Mesendoderm (in vitro differentiated cells): Measurements from ENCODE around the gene CYB561A3.

Experiments
- DNase-seq: peaks from one replicate; pipeline ENCODE4 v3.0.0; 2013
- H2AK5ac ChIP-seq: 2 replicates; pipeline ENCODE4 v1.6.1; 2013; ENCODE audit warnings: low read length, inconsistent platforms
- H2BK120ac ChIP-seq: 2 replicates; pipeline ENCODE4 v1.6.1; 2013; ENCODE audit warnings: low read depth, mild to moderate bottlenecking, low read length, moderate library complexity, mixed read lengths
- H2BK15ac ChIP-seq: replicated peaks from 2 replicates; pipeline ENCODE4 v1.6.1; 2013; ENCODE audit warnings: low read depth, mild to moderate bottlenecking, moderate library complexity
- H2BK5ac ChIP-seq: 2 replicates; pipeline ENCODE4 v1.6.1; 2013; ENCODE audit warnings: low read length, inconsistent platforms
- H3K18ac ChIP-seq: 2 replicates; pipeline ENCODE4 v1.6.1; 2013; ENCODE audit warnings: mild to moderate bottlenecking, low read length, mixed read lengths
- H3K23ac ChIP-seq: one replicate; pipeline ENCODE4 v1.6.1; 2013; ENCODE audit warnings: low read length
- H3K27ac ChIP-seq: 2 replicates; pipeline ENCODE4 v1.5.1; 2013; ENCODE audit warnings: low read depth, mild to moderate bottlenecking, inconsistent platforms, low read length, moderate library complexity
- H3K27me3 ChIP-seq: 2 replicates; pipeline ENCODE4 v1.6.1; 2013; ENCODE audit warnings: low read length, control low read depth, mild to moderate bottlenecking, inconsistent platforms; ENCODE audit not compliant: insufficient read depth, poor library complexity
- H3K36me3 ChIP-seq: 2 replicates; pipeline ENCODE4 v1.6.1; 2013; ENCODE audit warnings: low read length, inconsistent platforms; ENCODE audit not compliant: control insufficient read depth, insufficient read depth
- H3K4ac ChIP-seq: one replicate; pipeline ENCODE4 v1.6.1; 2013; ENCODE audit warnings: low read depth, mild to moderate bottlenecking, low read length, moderate library complexity
- H3K4me1 ChIP-seq: 2 replicates; pipeline ENCODE4 v1.6.1; 2013; ENCODE audit warnings: low read depth, low read length, inconsistent platforms; ENCODE audit not compliant: control insufficient read depth
- H3K4me2 ChIP-seq: 2 replicates; pipeline ENCODE4 v1.6.1; 2013; ENCODE audit warnings: low read length
- H3K4me3 ChIP-seq: 2 replicates; pipeline ENCODE4 v1.5.1; 2013; ENCODE audit warnings: mild to moderate bottlenecking, low read length
- H3K56ac ChIP-seq: one replicate; pipeline ENCODE4 v1.6.1; 2013; ENCODE audit warnings: low read length
- H3K79me1 ChIP-seq: 2 replicates; pipeline ENCODE4 v1.6.1; 2013; ENCODE audit warnings: low read length, inconsistent platforms
- H3K79me2 ChIP-seq: 2 replicates; pipeline ENCODE4 v1.6.1; 2013; ENCODE audit warnings: mild to moderate bottlenecking, low read length; ENCODE audit not compliant: control insufficient read depth, insufficient read depth
- H3K9ac ChIP-seq: 2 replicates; pipeline ENCODE4 v1.6.1; 2013; ENCODE audit warnings: low read length, inconsistent platforms
- H4K5ac ChIP-seq: one replicate; pipeline ENCODE4 v1.6.1; 2013; ENCODE audit warnings: low read length
- H4K8ac ChIP-seq: one replicate; pipeline ENCODE4 v1.6.1; 2013; ENCODE audit warnings: low read depth, mild to moderate bottlenecking, control low read depth, low read length, moderate library complexity
- WGBS: extraction: QIAGEN DNeasy Blood & Tissue Kit; methylation state at CpG from one replicate; pipeline ENCODE4 v1.1.7; 2013; ENCODE audit warnings: low lambda C conversion rate, missing lambda C conversion rate; ENCODE audit not compliant: insufficient coverage; ENCODE audit errors: extremely low coverage; 5-methylcytosine and 5-hydroxymethylcytosine counted together

Gene CYB561A3

GRCh38 chr11:61357894-61358239 is 3.8 kb downstream of the CYB561A3 start:
- no peak overlapping the region for H3K9ac ChIP-seq
- H2AK5ac ChIP-seq, result no peak overlapping the region
- H3K4me1 ChIP-seq, result no peaks in the 10 kb centered on the region
- no peak overlapping the region for H3K18ac ChIP-seq
- no peak overlapping the region for H3K23ac ChIP-seq
- H4K5ac ChIP-seq, result no peak overlapping the region
- no peak for DNase-seq
- WGBS, result no CpG with 5 or more reads among the region's 6 CpGs
- H3K56ac ChIP-seq, result no peak overlapping the region
- no peak overlapping the region for H2BK5ac ChIP-seq
- peaks cover 5% of the 10 kb centered on the region for H3K79me1 ChIP-seq
- no peak overlapping the region for H2BK15ac ChIP-seq
- no peak overlapping the region for H3K4me2 ChIP-seq
- peaks cover 9% of the 10 kb centered on the region for H3K79me2 ChIP-seq
- no peak overlapping the region for H3K4ac ChIP-seq
- no peak overlapping the region for H2BK120ac ChIP-seq
- no peak overlapping the region for H4K8ac ChIP-seq
- H3K27me3 ChIP-seq, result no peaks in the 10 kb centered on the region
- no peaks in the 10 kb centered on the region for H3K36me3 ChIP-seq
- no peak overlapping the region for H3K4me3 ChIP-seq
- no peak overlapping the region for H3K27ac ChIP-seq

- Histone ChIP-seq H3K4me3 (no peak overlapping the region), H3K18ac (no peak overlapping the region), H3K27me3 (no peaks in the 10 kb centered on the region), H2BK15ac (no peak overlapping the region), H3K56ac (no peak overlapping the region), H2AK5ac (no peak overlapping the region), H3K79me2 (peaks cover 5% of the 10 kb centered on the region), H4K8ac (no peak overlapping the region), H3K23ac (no peak overlapping the region), H2BK120ac (no peak overlapping the region), H3K9ac (no peak overlapping the region), H3K36me3 (no peaks in the 10 kb centered on the region), H4K5ac (no peak overlapping the region), H3K79me1 (peaks cover 5% of the 10 kb centered on the region), H2BK5ac (no peak overlapping the region), H3K4me1 (no peaks in the 10 kb centered on the region), H3K4ac (no peak overlapping the region), H3K27ac (no peak overlapping the region), H3K4me2 (no peak overlapping the region)
- DNase-seq, result no peak
- WGBS, result no CpG with 5 or more reads among the region's 9 CpGs
Measured at GRCh38 chr11:61357233-61357893, 4.3 kb downstream of the CYB561A3 start.

- no CpG with 5 or more reads among the region's 4 CpGs for WGBS
- H2BK5ac ChIP-seq, result no peak overlapping the region
Measured at GRCh38 chr11:61356706-61357105, 5.0 kb downstream of the CYB561A3 start.

GRCh38 chr11:61354208-61354607 is 7.5 kb downstream of the CYB561A3 start:
- no peak overlapping the region for H4K5ac ChIP-seq
- H3K36me3 ChIP-seq, result peaks cover 1% of the 10 kb centered on the region
- H3K79me1 ChIP-seq, result no peaks in the 10 kb centered on the region
- no peak overlapping the region for H4K8ac ChIP-seq
- no peak overlapping the region for H2BK120ac ChIP-seq
- H2BK15ac ChIP-seq, result no peak overlapping the region
- no peak overlapping the region for H2AK5ac ChIP-seq
- H3K4ac ChIP-seq, result no peak overlapping the region
- DNase-seq, result no peak
- H3K27ac ChIP-seq, result no peak overlapping the region
- no peaks in the 10 kb centered on the region for H3K4me1 ChIP-seq
- H3K23ac ChIP-seq, result no peak overlapping the region
- WGBS, result no CpG with 5 or more reads among the region's 2 CpGs
- no peak overlapping the region for H3K4me2 ChIP-seq
- H3K56ac ChIP-seq, result no peak overlapping the region
- no peak overlapping the region for H3K18ac ChIP-seq
- H3K4me3 ChIP-seq, result no peak overlapping the region
- no peak overlapping the region for H3K9ac ChIP-seq
- no peak overlapping the region for H2BK5ac ChIP-seq
- no peaks in the 10 kb centered on the region for H3K27me3 ChIP-seq
- no peaks in the 10 kb centered on the region for H3K79me2 ChIP-seq

More at GRCh38 chr11:61356706-61357105, 5.0 kb downstream of the CYB561A3 start:
- Histone ChIP-seq H4K8ac (no peak overlapping the region), H2AK5ac (no peak overlapping the region), H3K56ac (no peak overlapping the region), H3K79me1 (peaks cover 5% of the 10 kb centered on the region), H3K18ac (no peak overlapping the region), H3K9ac (no peak overlapping the region), H4K5ac (no peak overlapping the region), H3K4me3 (no peak overlapping the region), H3K4ac (no peak overlapping the region), H2BK15ac (no peak overlapping the region), H3K4me2 (no peak overlapping the region), H3K23ac (no peak overlapping the region), H3K27me3 (no peaks in the 10 kb centered on the region), H3K27ac (no peak overlapping the region), H3K36me3 (no peaks in the 10 kb centered on the region), H2BK120ac (no peak overlapping the region), H3K79me2 (peaks cover 5% of the 10 kb centered on the region), H3K4me1 (no peaks in the 10 kb centered on the region)
- DNase-seq, result no peak

GRCh38 chr11:61353131-61354067 is 8.3 kb downstream of the CYB561A3 start:
- no peak for DNase-seq
- Histone ChIP-seq H3K4me3 (no peak overlapping the region), H3K79me2 (no peaks in the 10 kb centered on the region), H2AK5ac (no peak overlapping the region), H3K36me3 (peaks cover 2% of the 10 kb centered on the region), H2BK15ac (no peak overlapping the region), H3K56ac (no peak overlapping the region), H3K79me1 (no peaks in the 10 kb centered on the region), H3K27ac (no peak overlapping the region), H3K4me1 (no peaks in the 10 kb centered on the region), H3K23ac (no peak overlapping the region), H3K4ac (no peak overlapping the region), H2BK5ac (no peak overlapping the region), H2BK120ac (no peak overlapping the region), H3K9ac (no peak overlapping the region), H3K18ac (no peak overlapping the region), H3K4me2 (no peak overlapping the region), H3K27me3 (no peaks in the 10 kb centered on the region), H4K8ac (no peak overlapping the region), H4K5ac (no peak overlapping the region)
- WGBS, result no CpG with 5 or more reads among the region's 15 CpGs
